ENCODE data around the gene PLEKHA5. TPM values are rescaled to one million over a fixed set of nuclear protein-coding genes. Genes with fewer than 3 reads are reported as not detected.
"Not testable (repeated sequence)": the region's sequence is repeated elsewhere in the genome, so short reads cannot be mapped to it uniquely, and the experiment has no call there.

The PLEKHA5 gene
- total RNA-seq, 1 experiment from 2014 or later: 19.7 TPM

DNA sequence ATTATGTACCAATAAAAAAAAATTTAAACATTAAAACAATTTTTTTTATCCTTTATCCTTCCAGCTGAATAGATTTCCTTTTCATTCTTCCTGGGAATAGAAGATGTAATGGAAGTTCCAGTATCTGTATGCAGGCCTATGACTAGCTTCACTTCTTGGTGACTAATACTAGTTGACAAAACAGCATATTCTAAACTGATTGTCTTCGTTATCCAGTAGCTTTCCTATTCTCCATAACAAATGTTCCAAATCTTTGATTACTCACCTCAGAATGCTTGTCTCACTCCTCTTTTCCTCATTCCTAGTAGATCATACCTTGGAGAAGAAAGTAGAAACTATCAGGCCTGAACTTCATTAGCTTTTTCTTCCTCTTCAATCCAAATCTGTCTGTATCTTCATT is 70.7 kb downstream of the PLEKHA5 start:
- DNase-seq (ENCODE audit: low read depth): no peak

DNA sequence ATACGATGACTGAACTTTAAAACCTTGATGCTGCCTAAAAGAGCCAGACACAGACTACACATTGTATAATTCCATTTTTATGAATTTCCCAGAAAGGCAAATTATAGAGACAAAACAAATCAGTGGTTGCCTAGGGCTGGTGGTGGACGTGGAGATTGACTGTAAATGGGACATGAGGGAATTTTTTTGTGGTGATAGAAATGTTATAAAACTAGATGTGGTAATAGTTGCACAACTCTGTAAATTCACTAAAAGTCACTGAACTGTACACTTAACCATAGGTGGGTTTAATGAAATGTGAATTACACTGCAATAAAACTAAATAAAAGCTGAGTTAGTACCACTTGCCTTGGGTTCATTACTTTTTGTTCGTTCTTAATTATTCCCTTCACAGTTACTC is 72.1 kb downstream of the PLEKHA5 start:
- no peak for DNase-seq (ENCODE audit: low read depth)

DNA sequence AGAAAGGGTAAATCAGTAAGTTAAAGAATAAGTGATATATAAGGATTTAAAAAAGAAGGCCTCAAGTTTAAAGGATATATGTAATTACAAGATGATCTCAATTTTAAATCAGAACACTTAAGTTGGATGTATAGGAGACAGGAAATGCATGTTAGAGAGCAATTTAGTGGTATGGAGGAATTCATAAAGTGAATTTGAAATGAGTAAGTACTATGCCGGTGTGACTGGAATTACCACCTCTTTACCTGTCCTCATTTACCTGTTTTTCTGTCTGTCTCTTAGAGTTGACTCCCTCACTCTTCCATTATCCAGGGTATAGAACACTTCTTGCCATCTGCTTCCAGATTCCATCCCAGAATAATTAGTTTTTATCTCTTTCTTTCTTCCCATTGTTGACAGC is 73.5 kb downstream of the PLEKHA5 start:
- DNase-seq (ENCODE audit: low read depth): no peak

DNA sequence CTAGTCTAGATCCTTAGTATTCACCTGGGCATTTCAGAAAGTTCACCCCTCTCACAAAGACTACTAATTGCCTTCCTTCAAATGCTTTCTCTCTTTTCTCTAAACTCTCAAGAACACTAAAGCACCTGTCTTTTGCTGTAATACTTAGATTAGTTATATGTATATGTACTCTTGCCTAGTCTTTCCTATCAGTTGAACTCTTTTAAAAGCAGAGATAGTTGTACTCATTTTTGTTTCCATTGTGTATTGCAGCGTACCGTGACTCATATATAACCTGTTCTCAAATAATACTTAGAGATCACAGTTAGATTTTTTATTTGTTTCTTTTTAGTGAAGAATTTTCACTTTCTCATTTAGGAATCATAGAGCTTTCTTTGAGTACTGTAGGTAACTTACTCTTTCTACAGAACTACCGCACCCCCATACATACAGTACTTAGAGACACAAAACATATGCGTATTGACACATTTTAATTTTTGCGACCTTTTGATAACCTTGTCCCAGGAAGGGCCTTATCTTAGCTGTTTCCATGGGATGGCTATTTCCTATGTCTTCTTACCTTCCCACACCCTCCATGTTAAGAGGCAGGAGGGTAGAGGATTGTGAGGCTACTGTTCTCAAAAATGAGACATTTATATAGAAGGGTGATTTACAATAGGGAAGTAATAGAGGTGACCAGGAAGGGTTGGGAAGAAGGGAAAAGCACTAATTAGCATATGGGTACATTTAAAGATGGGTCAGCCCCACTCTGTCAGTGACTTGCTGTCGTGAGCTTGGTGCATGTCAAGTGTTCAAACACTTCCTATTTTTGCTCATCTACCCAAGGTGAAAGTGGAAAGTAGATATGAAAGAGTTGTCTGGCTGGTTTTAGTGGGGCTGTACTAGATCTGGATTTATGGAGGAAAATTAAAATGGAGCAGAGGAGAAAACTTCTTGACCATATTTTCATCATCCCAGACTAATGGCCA is 74.3 kb downstream of the PLEKHA5 start:
- DNase-seq (ENCODE audit: low read depth): no peak

DNA sequence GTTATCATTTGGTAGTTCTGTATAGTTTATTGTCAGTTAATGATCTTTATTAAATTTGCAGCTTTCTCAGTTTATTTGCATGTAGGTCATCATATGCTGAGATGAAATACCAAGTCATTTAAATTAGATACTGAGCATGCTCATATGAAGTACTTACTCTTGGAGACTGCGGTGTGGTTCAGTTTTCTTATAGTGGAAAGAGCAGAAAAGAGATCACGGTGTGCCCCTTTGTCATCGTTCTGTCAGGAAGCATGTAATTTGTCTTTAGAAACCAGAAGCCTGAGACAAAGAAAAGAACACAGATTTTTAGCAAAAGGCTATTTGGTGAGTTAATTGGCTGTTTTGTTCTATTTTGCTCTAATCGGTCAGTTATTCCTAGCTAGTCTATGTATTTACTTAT is 75.6 kb downstream of the PLEKHA5 start:
- DNase-seq (ENCODE audit: low read depth): no peak

DNA sequence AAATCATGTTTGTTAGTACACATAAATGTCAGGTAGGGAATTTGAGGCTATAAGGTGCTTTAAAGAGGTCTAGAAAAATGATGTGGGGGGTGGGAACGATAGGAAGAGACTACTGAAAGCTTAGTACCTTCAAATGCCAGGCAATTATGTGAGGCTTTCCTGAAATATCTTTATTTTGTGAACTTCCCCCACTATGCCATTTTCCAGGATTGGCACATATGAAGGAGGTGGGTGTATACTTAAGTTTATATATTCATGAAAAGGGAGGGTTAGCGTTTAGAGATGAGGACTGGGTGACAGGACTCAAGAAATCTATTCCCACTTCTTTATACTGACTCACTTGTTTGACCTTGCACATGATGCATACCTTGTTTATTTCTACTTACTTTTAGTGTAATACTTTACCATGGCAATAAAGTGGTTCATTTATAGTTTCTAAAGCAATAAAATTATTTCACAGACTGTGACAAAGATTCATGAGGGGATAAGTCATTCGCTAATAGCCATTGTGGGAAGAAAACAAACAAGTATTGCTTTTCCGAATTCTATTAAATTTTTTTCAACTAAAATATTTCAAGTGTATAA is 77.1 kb downstream of the PLEKHA5 start:
- DNase-seq (ENCODE audit: low read depth): no peak

DNA sequence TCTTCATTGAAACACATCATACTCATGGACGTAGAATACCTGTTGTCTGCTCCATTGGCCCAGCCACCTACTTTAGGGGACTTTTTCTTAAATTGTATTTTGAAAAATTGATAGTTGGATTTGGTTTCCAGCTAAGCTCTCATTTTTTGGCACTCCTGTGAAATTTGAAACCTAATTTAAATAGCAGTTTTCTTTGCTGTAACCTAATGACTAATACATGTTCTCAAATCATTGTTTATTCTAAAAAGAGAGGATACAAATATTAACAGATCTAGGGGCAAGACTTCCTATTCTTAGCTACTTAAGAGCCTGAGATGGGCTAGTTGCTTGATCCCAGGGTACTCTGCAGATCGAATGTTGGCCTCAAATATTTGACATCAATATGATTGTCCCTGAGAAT is 78.9 kb downstream of the PLEKHA5 start:
- no peak for DNase-seq (ENCODE audit: low read depth)

DNA sequence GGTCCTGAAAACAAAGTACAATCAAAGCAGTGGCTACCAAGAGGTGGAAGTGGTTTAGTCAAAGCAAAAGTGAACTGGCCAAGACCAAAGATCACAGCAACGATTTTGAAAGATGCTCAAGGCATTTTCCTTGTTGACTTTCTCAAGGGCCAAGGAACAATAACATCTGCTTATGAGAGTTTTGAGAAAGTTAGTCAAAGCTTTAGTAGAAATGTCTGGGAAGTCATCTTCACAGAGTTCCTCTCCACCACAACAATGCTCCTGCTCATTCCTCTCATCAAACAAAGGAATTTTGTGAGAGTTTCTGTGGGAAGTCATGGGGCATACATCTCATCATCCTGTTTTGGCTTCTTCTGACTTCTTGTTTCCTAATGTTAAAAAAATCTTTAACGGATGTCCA is 80.1 kb downstream of the PLEKHA5 start:
- no peak for DNase-seq (ENCODE audit: low read depth)

DNA sequence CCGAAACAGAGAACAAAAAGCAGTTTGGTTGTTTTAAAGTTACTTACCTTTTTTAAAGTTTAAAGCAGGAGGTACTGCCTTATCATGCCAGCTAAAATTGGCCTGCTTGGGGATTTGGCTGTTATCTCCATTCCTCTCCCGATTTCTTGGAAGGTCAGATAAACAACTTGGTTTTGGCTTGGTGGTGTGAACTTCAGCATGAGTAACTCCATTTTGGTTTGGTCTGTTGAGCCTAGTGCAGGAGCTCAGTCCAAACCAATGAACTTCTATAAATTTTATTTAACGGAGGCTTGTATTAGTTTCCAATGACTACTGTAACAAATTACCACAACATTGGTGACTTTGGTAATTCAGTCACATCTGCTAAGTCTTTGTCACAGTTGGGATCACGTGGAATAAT is 82.3 kb downstream of the PLEKHA5 start:
- DNase-seq (ENCODE audit: low read depth): no peak

DNA sequence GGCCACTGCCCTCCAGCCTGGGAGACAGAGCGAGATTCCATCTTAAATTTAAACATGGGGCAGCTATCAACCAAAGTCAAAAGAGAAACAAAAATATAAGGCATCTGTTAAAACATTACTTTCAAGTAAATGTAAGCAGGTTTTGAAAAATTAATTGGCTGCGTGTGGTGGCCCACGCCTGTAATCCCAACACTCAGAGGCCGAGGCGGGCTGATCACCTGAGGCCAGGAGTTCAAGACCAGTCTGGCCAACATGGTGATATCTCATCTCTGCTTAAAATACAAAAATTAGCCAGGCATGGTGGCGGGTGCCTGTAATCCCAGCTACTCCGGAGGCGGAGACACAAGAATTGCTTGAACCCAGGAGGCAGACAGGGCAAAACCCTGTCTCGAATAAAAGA is 82.7 kb downstream of the PLEKHA5 start:
- no peak for DNase-seq (ENCODE audit: low read depth)

DNA sequence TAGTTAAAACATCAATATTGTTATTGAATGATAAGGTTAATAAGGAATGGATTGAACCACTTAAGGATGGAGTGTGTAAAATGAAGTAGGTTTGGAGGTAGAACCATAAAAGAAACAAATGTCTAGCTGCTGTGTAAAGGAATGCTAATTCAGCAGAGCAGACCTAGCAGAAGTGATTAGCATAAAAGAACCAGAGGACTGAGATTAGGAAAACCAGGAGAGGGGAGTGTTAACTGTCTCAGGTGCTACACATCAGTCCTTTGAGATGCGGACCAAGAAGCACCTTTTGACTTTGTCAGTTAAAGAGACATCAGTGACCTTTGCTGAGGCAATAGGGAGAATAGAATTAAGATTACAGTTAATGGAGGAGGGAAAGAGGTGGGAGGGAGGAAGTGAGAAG is 84.5 kb downstream of the PLEKHA5 start:
- no peak for DNase-seq (ENCODE audit: low read depth)

DNA sequence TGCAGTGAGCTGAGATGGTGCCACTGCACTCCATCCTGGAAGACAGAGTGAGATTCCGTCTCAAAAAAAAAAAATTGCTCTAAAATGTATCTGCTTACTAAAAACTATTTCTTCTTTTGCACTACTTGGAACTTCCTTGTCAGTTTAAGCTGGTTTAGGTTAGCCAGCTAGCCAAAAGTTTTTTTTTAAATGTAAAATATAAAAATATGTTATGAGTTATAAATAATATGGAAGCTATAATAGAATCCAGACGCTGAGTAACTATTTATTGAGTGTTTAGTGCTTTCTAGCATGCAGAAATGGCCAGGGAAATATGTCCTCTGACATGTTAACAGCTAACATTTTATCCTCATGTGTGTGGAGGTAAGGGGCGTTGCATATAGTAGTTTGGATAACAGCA is 85.6 kb downstream of the PLEKHA5 start:
- no peak for DNase-seq (ENCODE audit: low read depth)

DNA sequence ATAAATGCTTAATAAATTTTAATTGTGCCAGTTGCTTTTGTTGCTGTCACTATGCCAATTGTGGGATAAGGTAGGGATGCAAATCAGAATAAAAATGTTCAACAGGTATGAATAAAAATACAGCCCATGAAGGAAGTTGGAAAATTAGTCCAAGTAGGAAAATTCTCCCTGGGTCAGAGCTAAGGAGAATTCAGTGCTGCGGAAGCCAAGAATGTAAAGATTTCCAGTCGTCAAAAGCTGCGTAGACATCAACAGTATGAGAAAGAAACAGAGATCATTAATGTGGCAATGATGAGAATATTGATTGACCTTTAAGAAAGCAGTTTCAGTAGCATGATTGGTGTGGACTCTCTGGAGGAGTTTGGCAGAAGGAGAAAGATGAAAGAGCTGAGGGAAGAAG is 87.9 kb downstream of the PLEKHA5 start:
- DNase-seq (ENCODE audit: low read depth): no peak

DNA sequence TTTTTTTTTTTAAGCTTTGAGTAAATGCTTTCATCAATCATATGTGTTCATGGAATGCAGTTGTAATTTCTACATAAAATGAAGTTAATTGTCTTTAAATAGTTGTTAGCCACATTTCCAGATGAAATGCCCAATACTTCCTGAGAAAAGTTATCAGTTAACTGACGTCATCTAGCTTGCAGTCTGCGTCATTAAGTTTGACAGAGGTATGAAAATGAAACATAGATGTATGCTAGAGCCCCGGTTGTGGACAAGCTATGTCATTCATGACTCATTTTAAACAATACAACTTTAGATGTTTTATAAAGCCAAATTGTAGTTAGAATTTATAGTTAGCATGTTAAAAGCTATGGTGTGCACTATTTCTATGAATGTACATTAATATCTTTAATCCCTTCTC is 90.7 kb downstream of the PLEKHA5 start:
- DNase-seq (ENCODE audit: low read depth): peak; percentile 31

DNA sequence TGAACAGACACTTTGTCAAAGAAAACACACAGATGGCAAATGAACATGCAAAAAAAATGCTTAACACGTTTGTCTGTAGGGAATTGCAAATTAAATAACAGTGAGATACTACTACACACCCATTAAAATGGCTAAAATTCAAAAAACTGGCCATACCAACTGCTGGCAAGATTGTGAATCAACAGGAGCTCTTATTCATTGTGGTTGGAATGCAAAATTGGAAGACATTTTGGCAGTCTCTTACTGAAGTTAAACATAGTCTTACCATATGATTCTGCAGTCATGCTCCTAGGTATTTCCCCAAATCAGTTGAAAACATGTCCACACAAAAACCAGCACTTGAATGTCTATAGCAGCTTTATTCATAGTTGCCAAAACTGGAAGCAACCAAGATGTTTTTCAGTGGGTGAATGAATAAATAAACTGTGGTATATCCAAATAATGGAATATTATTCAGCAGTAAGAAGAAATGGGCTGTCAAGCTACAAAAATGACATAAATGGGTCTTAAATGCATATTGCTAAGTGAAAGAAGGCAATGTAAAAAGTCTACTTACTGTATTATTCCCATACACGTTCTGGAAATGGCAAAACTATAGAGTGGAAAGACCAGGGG is 91.4 kb downstream of the PLEKHA5 start:
- peak; percentile 42 for DNase-seq (ENCODE audit: low read depth)

DNA sequence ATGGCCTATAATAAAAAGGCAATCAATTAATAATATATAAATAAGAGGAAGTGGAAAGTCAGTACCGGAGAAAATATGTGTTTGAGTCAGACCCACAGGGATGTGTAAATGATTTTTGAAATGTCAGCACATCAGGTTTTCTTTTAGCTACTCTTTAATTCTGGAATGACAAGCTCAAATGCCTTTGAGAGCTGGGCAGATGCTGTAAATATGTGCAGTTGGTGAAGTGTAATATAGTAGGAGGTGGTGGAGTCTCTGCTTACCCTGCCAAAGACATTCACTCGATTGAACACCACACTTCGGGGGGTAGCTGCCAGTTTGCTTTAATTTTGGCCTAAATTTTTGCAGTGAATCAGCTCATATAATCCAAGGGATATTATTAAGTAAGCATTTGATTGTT is 93.0 kb downstream of the PLEKHA5 start:
- no peak for DNase-seq (ENCODE audit: low read depth)

DNA sequence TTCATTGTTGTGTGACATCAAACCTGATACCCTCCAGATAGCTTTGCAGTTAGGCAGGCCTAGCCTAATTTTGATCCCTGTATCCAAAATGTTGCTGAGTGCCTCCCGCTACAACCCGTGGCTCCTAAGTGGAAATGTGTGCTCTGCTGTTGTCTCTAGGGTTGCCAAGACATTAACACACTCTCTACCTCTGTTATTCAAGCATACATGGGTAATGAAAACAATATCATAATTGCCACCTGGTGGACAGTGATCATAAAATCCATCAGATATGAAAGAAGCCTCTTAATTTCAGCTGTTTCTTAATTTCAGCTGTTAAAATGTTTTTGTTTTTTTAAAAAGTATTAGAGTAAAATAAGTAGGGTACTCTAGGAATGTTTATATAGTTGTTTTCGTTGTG is 93.5 kb downstream of the PLEKHA5 start:
- no peak for DNase-seq (ENCODE audit: low read depth)

DNA sequence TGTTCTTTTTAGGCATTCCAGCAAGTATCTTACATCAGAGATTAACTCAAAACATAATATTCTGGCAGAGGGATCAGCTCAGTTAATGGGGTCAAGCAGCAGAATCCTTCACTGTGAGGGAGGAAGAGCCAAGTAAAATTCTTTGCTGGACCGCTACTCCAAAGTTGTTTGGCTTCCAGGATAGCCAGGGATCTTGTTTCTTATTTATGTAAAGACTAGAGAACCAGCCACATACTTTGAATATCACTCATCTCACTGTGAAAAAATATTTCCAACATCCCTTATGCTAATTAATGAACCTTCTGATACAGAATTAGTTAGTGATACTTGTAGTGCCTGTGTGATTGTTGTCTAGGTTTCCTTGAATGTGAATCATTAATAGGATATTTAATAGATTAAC is 94.2 kb downstream of the PLEKHA5 start:
- DNase-seq (ENCODE audit: low read depth): no peak

DNA sequence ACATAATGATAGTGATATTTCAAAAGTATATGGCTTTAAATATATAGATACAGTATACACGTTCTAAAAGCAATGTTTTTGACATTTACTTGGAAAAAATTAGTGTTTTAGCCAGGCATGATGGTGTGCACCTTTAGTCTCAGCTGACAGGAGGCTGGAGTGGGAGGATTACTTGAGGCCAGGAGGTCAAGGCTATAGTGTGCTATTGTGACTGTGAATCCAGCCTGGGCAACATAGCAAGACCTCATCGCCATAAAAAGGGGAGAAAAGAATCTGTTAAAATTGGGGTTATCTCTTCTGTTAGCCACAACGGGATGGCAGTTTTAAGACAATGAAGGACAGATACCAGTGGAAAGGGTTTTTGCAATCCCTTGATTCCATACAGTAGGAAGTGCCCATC is 95.2 kb downstream of the PLEKHA5 start:
- no peak for DNase-seq (ENCODE audit: low read depth)

DNA sequence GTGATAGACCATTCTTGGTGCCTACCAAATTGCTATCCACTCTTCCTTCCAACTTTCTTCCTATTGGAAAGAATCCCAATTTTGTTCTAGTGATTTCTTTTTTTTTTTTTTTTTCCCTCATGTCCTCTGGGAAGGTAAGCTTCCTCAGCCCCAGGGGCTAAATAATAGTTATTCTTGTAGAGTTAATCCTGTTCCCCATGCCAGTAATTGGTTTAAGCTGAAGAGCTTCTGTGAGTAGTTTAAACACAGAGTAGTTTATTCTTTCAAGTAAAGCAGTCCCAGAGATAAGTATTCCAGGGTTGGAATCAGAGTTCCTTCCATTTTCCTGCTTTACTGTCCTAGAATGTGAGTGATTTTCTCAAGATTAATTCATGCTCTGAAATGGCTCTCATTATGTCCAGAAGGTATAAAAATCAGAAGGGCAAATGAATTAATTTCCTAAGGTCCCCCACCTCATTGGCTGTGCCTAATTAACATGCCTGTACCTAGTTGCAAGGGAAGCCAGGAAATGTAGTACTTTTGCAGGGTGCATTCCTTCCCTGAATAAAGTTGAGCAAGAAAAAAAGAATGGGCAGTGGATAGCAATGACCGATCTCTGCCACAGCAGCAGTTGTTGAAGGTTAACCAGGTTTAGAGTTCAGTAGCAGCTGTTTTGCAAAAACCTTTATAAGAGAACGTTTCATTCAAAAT is 97.8 kb downstream of the PLEKHA5 start:
- no peak for DNase-seq (ENCODE audit: low read depth)

DNA sequence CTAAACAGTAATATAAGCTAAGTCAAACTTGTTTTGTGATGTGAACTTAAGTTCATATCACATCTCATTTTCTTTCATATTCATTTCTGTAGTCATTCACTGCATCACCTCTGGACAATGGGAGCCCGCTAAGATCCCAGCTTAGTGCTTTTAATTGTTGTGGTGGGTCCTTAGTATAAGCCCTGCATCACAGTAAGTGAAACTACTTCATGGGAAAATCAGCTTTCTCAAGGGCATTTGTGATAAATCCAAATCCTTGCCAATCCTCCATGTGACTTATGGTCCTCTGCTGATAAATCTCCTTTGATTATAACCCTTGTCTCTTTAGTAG is 98.3 kb downstream of the PLEKHA5 start:
- no peak for DNase-seq (ENCODE audit: low read depth)

DNA sequence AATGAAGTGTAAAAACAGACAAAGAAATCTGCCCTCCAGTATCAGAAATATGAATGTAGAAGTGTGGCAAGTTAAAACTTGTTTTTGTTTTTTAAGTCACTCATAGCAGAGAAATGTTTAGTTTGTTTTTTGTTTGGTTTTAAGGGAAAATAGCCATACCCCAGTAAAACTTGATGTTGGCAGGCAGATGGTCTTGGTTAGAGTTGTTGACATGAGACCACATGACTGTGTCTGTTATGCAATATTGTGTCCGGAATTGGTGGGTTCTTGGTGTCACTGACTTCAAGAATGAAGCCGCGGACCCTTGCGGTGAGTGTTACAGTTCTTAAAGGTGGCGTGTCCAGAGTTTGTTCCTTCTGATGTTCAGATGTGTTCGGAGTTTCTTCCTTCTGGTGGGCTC is 99.5 kb downstream of the PLEKHA5 start:
- not testable (repeated sequence) for DNase-seq (ENCODE audit: low read depth)

All from HT1080 (cell line).